Measurements from ENCODE around the gene GPR153.

DNA sequence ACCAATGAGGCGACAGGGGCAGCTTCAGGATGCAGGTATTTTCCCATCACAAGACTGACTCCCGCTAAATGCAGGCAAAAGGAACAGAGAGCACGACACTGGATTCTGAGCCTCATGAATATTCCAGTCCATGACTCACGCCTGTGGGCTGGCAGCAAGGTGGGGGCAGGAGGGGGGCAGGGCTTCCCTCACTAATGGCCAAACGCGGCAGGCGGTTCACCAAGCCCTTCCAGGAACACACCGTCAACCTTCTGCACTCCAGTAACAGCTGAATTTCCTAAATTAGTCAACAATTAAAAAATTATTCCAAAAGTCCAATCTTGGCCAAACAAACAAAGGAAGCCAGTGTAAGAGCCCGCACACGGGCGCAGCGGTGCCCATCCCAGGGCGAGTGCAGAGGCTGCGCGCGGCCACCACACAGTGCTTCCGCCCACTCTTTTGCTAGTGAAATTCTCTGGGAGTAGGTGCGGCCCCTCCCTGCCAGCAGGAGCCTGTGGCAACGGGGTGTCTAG lies 12.5 kb upstream of the GPR153 start:
- TF ChIP-seq, protein P1, sequence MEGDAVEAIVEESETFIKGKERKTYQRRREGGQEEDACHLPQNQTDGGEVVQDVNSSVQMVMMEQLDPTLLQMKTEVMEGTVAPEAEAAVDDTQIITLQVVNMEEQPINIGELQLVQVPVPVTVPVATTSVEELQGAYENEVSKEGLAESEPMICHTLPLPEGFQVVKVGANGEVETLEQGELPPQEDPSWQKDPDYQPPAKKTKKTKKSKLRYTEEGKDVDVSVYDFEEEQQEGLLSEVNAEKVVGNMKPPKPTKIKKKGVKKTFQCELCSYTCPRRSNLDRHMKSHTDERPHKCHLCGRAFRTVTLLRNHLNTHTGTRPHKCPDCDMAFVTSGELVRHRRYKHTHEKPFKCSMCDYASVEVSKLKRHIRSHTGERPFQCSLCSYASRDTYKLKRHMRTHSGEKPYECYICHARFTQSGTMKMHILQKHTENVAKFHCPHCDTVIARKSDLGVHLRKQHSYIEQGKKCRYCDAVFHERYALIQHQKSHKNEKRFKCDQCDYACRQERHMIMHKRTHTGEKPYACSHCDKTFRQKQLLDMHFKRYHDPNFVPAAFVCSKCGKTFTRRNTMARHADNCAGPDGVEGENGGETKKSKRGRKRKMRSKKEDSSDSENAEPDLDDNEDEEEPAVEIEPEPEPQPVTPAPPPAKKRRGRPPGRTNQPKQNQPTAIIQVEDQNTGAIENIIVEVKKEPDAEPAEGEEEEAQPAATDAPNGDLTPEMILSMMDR (conservative IDR thresholded peaks at IDR 0.05 in 1 of 2, IDR thresholded peaks at IDR 0.05 in 1 of 2; ENCODE audit: low read depth in 1 of 2, low read length in 2 of 2), result no peak
- no peak for TF ChIP-seq EZH2 (IDR thresholded peaks at IDR 0.05; ENCODE audit: low read length, missing control alignments)
